Glomerular endothelial cell (primary cell): Measurements from ENCODE around the gene FANCL. TPM values are rescaled to one million over a fixed set of nuclear protein-coding genes. Genes with fewer than 3 reads are reported as not detected.

Experiments
- total RNA-seq: library from RNA; depleted of rRNA; stranded (reverse); fragments of >200 nt; gene quantifications from 2 replicates; pipeline ENCODE4 v1.2.3, GENCODE V29; 2015

The FANCL gene
- total RNA-seq, 1 donor from 2014 or later: 14.8 TPM

Other genes with a start within 250 kb of the FANCL start
- gene VRK2, start 194.5 kb downstream of the FANCL start, total RNA-seq: 24.6 and 25.8 TPM in 2 replicates